Mononuclear cell (primary cell): Measurements from ENCODE around the gene ACSF3. TPM values are rescaled to one million over a fixed set of nuclear protein-coding genes. Genes with fewer than 3 reads are reported as not detected.

Experiments used
- H3K27me3 ChIP-seq: 2 replicates; pipeline ENCODE4 v1.6.0; 2011; ENCODE audit warnings: low read length, control low read depth; ENCODE audit not compliant: insufficient read depth
- H3K4me1 ChIP-seq: 2 replicates; pipeline ENCODE4 v1.5.1; 2011; ENCODE audit warnings: mild to moderate bottlenecking, low read length, control low read depth; ENCODE audit not compliant: insufficient read depth
- H3K4me3 ChIP-seq: 2 replicates; pipeline ENCODE4 v1.5.1; 2011; ENCODE audit warnings: mild to moderate bottlenecking, low read length, moderate library complexity
- H3K9me3 ChIP-seq: 2 replicates; pipeline ENCODE4 v1.5.1; 2011; ENCODE audit warnings: low read depth, mild to moderate bottlenecking, control low read depth, low read length
- total RNA-seq: library from RNA; depleted of rRNA; stranded (reverse); fragments of >200 nt; gene quantifications from one replicate; pipeline ENCODE4 v1.2.3, GENCODE V29; 2012

Gene ACSF3
- total RNA-seq, 1 donor = 20.9 TPM

DNA sequence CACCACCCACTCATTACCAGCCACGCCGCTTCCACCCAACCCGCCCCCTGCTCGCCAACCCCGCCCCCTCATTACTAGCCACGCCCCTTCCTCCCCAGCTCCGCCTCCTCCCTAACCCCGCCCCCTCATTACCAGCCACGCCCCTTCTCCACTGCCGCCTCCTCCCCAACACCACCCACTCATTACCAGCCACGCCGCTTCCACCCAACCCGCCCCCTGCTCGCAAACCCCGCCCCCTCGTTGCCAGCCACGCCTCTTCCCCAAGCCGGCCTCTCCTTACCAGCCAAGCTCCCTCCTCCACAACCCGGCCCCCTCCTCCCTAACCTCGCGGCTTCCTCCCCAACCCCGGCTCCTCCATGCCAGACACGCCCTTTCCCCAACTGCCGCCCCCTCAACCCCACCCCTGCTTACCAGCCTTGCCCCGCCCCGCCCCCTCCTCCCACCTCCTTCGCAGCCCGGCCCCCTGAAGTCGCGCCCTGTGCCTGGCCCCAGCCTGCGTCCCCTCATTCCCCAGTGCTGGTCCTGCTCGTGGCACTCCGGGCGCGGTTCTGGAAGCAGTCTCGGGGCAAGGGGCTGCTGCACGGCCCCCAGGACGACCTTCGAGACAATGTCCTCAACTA is 99.4 kb downstream of the ACSF3 start:
- no peaks in the 10 kb centered on the region for H3K9me3 ChIP-seq

DNA sequence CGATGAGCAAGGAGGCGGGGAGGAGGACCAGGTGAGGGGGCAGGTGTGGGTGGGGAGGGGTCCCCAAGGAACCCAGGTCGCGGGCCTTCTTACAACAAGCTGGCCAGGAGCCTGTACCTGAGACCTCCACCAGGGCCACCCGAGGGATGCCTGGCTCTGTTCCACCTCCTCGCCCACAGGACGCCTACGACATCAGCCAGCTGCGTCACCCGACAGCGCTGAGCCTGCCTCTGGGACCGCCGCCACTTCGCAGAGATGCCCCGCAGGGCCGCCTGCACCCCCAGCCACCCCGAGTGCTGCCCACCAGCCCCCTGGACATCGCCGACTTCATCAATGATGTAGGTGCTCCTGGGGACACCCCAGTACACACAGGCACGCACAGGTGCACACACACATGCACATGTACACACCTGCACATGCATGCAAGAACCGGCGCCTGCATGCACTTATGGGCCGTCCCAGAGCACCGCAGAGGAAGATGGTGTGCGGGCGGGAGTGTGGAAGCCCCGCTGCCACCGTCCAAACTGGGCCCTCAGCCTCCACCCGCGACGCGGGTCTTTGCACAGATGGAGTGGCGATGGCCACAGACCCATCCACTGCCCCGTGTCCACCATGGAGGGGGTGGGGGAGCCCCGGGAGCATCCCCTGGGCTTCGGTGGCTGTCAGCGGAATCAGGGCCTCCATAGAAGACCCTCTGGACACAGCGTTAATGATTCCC is 100.1 kb downstream of the ACSF3 start:
- peaks cover 4% of the 10 kb centered on the region for H3K4me1 ChIP-seq
- no peak overlapping the region for H3K4me3 ChIP-seq
- H3K27me3 ChIP-seq = no peaks in the 10 kb centered on the region
- no peaks in the 10 kb centered on the region for H3K9me3 ChIP-seq

More for the DNA sequence above, 99.4 kb downstream of the ACSF3 start:
- peaks cover 4% of the 10 kb centered on the region for H3K4me1 ChIP-seq
- no peaks in the 10 kb centered on the region for H3K27me3 ChIP-seq
- no peak overlapping the region for H3K4me3 ChIP-seq

DNA sequence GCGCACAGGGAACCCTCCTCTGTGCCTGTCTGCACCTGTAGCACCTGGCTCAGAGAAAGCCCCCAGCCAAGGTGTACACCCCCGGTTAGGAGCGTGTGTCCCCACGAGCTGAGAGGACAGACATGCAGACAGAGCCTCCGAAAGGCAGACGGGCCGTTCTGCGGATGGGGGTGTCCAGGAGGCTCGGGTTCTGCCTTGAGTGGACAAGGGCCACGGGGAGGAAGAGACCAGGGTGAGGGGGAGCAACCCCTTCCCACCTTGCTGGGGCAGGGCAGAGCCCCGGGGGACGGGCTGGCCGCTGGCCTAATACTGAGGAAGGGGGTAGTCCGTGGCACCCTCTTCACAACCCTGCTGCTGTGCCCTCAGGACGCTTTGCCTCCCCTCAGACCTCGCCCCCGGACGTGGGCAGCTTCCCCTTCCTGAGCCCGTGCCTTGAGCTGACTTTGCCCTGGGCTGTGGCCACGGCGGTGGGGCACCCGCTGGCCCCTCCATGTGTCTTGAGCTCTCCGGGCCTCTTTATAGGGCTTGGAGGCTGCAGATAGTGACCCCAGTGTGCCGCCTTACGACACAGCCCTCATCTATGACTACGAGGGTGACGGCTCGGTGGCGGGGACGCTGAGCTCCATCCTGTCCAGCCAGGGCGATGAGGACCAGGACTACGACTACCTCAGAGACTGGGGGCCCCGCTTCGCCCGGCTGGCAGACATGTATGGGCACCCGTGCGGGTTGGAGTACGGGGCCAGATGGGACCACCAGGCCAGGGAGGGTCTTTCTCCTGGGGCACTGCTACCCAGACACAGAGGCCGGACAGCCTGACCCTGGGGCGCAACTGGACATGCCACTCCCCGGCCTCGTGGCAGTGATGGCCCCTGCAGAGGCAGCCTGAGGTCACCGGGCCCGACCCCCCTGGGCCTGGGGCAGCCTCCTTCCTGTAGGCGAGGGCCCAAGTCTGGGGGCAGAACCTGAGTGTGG is 101.0 kb downstream of the ACSF3 start:
- H3K9me3 ChIP-seq = no peaks in the 10 kb centered on the region
- H3K27me3 ChIP-seq = peaks cover under 1% of the 10 kb centered on the region
- H3K4me3 ChIP-seq = no peak overlapping the region
- H3K4me1 ChIP-seq = peaks cover 4% of the 10 kb centered on the region

DNA sequence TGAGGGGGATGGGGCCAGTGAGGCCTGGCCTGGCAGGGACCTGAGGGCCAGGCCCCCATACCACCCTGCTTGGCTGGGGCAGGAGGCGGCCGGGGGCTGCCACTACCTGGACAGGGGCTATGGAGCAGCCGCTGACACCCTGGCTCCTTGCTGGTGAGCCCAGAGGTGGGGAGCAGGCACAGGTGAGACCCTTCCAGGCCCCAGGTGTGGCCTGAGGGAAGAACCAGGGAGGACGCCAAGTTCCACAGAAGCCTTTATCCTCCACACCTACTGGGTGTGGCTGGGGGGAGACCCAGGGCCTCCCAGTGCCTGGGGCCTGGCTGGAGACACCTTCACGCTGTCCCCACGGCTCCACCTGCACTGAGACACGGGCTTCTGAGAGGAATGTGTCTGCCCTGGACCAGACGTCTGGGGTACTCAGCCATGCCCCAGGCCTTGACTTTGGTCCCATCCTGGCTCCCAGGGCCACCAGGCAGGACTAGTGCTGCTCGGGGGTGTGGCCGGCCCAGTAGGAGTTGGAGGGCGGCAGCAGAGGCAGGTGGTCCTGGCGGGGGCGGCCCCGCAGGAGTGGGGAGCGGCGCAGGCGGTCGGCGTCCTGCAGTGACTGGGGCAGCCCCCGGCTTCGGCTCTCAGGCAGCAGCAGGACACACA is 102.0 kb downstream of the ACSF3 start:
- no peaks in the 10 kb centered on the region for H3K9me3 ChIP-seq
- H3K27me3 ChIP-seq = peaks cover 11% of the 10 kb centered on the region
- H3K4me1 ChIP-seq = peaks cover 14% of the 10 kb centered on the region
- H3K4me3 ChIP-seq = no peak overlapping the region

DNA sequence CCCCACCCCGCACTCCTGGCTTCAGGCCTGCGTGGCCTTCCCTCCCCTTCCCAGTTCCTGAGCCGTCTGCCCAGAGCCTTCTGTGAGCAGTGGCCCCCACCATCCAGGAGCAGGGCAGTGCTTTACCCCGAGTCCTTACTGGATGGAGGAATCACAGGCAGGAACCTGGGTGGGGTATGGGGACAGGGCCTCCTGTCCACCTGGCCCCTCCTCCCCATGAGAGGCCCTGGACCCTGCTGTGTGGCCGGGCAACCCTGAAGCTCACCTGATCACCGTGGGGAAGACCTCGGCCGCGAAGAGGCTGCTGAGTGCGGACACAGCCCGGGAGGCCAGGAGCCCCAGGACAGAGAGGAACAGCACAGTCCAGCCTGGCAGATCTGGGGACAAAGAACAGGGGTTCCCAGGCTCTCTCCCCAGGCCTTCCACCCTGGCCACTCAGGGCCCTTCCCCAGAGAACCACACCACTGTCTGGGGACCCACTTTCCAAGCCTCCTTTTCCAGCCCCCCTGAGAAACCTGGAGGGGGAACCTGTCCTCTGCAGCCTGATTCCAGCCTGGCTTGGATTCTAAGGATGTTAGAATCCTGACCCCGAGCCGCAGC is 103.5 kb downstream of the ACSF3 start:
- H3K4me3 ChIP-seq = no peak overlapping the region
- H3K4me1 ChIP-seq = peaks cover 16% of the 10 kb centered on the region
- H3K9me3 ChIP-seq = no peaks in the 10 kb centered on the region
- peaks cover 12% of the 10 kb centered on the region for H3K27me3 ChIP-seq

DNA sequence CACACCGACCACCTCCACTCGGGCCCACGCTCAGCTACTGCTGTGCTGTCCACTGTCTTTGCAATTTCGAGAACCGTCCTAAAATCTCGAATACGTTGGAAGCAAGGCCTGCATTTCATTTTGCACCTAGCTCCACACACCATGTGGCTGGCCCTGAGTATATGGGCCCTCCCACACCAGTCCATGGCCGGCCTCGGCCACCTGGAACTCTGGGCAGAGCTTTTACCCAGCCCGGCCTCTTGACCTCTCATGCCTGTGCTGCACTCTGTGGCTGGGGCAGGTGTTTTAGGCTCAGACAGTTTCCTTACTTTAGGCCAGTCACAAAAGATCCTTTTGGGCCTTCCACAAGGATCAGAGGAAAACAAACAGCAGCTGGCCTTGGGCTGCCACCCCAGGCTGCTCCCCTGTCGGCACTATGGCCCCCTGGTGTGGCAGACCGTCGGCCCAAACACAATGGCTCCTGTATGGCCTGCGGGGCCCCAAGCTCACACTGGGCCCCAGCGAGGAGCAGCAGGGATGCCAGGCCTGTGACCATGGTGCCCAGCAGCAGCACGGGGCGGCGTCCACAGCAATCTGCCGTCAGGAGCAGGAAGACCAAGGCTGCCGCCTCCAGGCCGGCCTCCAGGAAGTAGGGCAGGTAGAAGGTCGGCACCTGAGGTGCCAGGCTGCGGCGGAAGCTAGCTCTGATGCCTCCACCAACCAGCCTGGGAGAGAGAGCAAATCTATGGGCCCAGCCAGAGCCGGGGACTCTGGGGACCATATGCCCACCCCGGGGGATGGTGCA is 104.2 kb downstream of the ACSF3 start:
- no peaks in the 10 kb centered on the region for H3K9me3 ChIP-seq
- no peak overlapping the region for H3K4me3 ChIP-seq
- H3K27me3 ChIP-seq = peaks cover 19% of the 10 kb centered on the region
- H3K4me1 ChIP-seq = peaks cover 14% of the 10 kb centered on the region

DNA sequence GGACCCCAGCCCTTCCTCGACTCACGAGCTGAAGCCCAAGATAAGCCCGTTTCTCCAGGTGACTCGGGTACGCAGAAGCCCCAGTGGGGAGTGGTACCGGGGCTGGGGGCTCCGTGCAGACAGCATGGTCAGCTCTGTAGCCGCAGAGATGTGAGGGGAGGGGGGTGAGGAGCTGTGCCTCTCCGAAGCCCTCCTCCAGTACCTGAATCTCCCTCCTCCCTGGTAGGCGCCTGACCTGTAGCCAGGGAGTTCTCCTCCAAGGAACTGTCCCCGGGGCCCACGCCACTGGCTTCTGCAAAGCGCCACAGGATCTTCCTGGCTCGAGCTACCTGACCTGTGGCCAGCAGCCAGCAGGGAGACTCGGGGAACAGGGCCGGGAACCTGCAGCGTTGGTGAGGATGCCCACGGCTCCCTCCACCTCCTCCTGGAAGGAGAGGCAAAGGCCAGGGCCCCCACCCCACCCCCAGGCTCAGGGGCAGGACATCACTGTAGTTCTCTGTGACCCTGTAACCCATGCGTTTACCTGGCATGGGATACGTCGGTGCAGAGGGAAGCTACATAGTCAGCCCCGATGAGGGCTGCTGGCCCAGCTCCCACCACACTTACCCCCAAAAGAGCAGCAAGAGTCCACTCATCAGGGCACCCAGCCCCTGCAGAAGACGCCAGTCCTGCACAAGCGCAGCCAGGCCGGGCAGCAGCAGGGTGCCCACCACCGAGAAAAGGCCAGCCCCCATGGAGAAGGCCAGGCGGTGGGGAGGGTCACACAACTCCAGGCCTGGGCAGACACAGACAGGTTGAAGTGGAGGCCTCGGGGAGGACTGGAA is 105.0 kb downstream of the ACSF3 start:
- Histone ChIP-seq H3K4me3 (no peak overlapping the region), H3K4me1 (peaks cover 14% of the 10 kb centered on the region), H3K9me3 (no peaks in the 10 kb centered on the region), H3K27me3 (peaks cover 27% of the 10 kb centered on the region)

DNA sequence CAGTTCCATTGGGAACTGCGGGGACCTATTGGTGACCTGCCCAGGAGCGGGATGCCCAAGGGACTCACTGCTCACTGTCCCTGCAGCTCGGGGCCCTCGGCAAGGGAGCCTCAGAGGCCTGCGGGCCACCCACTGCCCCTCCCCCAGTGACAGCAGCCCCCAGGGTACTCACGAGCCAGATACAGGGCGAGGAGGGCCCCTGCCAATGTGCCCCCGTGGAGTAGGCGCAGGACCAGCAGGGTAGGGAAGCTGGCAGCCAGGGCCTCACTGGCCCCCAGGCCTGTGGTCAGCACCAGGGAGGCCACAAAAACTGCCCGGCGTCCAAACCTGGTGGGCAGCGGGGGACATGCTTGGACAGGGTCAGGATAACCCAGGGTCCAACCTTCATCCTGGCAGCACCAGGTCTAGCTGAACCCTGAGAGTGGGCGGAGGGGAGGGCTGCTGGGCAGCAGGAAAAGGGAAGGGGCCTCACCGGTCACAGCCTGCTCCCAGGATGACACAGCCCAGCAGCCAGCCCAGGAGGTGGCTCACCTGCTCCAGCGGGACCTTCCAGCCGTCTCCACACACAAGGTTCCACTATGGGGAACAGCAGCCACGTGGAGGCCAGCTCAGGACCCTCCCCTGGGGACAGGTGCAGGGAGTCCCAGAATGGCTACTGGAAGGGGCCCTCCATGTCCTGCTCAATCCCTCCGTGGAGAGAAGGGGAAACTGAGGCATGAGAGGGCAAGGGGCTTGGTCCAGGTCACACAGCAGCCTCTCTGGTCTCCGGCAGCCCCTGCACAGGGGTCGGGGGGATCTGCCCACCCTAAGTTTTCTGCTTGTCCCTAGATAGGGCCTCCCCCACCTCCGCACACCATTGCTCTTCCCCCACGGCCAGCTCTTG is 105.8 kb downstream of the ACSF3 start:
- Histone ChIP-seq H3K27me3 (peaks cover 35% of the 10 kb centered on the region), H3K4me3 (no peak overlapping the region), H3K9me3 (no peaks in the 10 kb centered on the region)

DNA sequence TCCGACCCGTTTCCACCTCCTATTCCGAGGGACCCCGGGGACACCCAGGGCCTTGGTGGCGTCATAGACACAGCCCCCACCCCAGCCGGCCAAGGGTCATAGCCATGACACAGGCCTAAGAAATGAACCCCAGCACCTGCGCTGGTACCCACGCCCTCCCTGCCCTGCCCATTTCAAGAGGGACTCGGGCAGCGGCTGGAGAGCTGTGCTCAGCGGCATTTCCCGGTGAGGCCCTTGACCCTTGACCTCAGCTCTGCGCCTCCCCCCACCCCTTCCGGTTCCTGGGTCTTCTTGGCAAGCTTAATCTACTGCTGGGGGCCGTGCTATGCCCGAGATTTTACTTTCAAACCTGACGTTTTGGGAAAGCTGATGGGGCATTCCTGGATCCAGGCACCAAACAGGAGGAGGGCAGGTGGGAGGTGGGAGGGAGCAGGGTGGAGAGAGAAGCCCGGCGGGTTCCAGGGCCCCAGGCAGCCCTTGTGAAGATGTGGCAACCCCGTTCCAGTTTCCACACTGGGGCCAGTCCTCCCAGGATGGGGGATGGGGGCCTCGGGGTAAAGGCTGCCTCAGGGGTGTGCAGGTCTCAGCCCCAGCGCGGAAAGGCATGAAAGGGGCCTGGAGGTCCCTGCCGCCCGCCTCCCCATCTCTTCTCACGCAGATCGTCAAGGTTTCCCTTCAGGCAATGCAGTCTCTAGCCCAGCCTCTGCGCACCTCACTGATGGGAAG is 106.6 kb downstream of the ACSF3 start, which contains the start of gene SLC22A31:
Gene SLC22A31, minus strand, starts transcription at position 414 of the 726 bp plus-strand sequence. Its CDS starts 36 bp downstream, at position 378.
- no peaks in the 10 kb centered on the region for H3K9me3 ChIP-seq
- H3K4me3 ChIP-seq = no peak within 1 kb of the TSS
- peaks cover 14% of the 10 kb centered on the region for H3K4me1 ChIP-seq
- H3K27me3 ChIP-seq = peaks cover 39% of the 10 kb centered on the region

More for the DNA sequence above, 105.8 kb downstream of the ACSF3 start:
- peaks cover 14% of the 10 kb centered on the region for H3K4me1 ChIP-seq

DNA sequence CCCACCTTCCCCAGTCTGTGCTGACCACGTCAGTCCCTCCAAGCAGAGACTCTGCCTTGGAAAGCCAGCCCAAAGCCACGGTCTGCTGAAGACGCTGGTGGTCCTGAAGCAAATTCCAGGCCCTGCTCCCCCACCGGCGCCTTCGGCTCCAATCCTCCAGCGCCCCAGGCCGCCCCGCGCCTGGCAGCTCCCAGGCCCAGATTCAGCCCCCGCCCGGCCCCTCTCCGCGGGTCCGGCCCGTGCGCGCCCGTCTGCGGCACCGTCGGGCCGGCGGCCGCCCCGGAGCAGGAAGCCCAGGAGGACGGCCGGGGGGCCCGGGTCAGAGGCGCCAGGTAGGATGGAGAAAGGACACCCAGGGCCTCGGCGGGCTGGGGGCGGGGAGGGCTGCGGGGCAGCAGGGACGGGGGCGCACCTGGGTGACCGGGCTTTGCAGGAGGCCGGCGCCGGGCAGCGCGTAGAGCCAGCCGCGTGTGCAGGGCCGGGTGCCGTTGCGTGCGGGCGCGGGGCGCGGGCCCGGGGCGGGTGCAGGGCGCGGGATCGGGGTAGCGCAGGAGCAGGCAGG is 107.3 kb downstream of the ACSF3 start:
- Histone ChIP-seq H3K9me3 (no peaks in the 10 kb centered on the region), H3K27me3 (peaks cover 39% of the 10 kb centered on the region), H3K4me3 (no peak overlapping the region), H3K4me1 (peaks cover 14% of the 10 kb centered on the region)

DNA sequence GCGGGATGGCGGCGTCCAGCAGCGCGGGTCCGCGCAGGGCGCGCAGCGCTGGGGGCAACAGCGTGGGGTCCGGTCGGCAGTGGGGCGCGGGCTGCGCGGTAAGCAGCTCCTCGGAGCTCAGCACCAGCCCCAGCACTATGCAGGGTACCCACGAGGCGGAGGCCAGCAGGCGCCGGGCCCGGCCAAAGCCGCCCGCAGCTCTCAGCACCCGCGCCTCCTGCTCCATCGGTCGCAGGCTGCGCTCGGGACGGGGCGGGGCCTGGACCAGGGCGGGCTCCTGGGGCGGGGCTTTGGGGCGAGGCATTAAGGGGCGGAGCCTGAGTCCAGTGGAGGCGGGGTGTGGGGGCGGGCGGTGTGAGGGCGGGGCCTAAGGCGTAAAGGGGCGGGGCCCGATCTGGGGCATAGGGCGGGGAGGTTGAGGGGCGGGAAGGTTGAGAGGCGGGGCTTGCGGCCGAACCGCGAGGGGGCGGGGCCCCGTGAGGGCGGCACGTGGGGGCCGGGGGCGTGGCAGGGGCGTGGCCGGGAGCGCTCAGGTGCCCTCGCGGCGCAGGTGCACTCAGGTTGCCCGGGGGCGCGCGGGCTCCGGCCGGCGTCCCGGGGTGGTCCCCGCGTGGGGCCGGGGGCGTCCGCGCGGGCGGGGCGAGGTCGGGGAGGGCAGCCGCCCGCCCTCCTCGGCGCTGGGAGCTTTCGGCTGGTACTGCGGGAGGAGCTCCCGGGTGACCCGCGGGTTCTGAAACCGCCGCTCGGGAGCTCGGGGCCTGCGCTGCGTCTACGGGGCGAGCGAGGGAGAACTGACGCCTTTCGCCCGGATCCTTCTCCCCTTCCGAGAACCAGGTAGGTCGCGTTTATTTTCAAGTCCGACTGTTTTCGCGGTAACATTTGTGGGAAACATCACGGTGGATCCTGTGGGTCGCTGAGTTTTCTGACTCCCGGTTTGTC is 108.1 kb downstream of the ACSF3 start:
- Histone ChIP-seq H3K27me3 (peaks cover 39% of the 10 kb centered on the region), H3K9me3 (no peaks in the 10 kb centered on the region), H3K4me3 (no peak overlapping the region)

More for the DNA sequence above, 108.1 kb downstream of the ACSF3 start:
- H3K4me1 ChIP-seq = peaks cover 14% of the 10 kb centered on the region
